A549 (cell line): ENCODE results near the gene OSBPL2. TPM values are rescaled to one million over a fixed set of nuclear protein-coding genes. Genes with fewer than 3 reads are reported as not detected.

Experiments
- ATAC-seq, 2 experiments: fragments of 200-7000 bp in 1 of 2; fragments of >200 bp in 1 of 2; cut with Nextera tagmentation in 1 of 2; cut with Tn5 transposase in 1 of 2; 3 replicates each; pipeline versions ENCODE4 v1.8.0 to v1.9.1; 2018 to 2020; ENCODE audit warnings: mild to moderate bottlenecking in 1 of 2, moderate library complexity in 1 of 2
- CTCF ChIA-PET: fragments of 300-600 bp; sonication (Branson Sonifier 250); formaldehyde crosslinking; extraction: SDS; loops from one replicate; lab custom pipeline; 2021; ENCODE audit warnings: antibody characterized with exemption, inconsistent platforms; lab: Yijun Ruan, JAX
- POLR2A ChIA-PET: fragments of 350-600 bp; formaldehyde crosslinking; extraction: SDS; loops from one replicate; lab custom pipeline; 2021; ENCODE audit warnings: antibody characterized with exemption, inconsistent platforms; lab: Yijun Ruan, JAX
- DNase-seq, 2 experiments: peaks; one replicate each; pipeline versions ENCODE4 v3.0.0 to v3.0.0-alpha.2; 2011 to 2016; ENCODE audit warnings: low read depth in 1 of 2, low spot score in 1 of 2
- FAIRE-seq: peaks from 2 replicates; lab custom pipeline; 2011; peaks lifted over from hg19 to GRCh38; lab: Jason Lieb, UNC
- H3K27ac ChIP-seq, 2 experiments: fragments of >200 bp; sonication (Bioruptor Twin); formaldehyde crosslinking; 3 replicates each; pipeline ENCODE4 v1.5.1; 2016 to 2017
- H3K4me1 ChIP-seq: fragments of >200 bp; sonication (Bioruptor Twin); formaldehyde crosslinking; 3 replicates; pipeline ENCODE4 v1.6.1; 2016
- H3K4me2 ChIP-seq: fragments of >200 bp; sonication (Bioruptor Twin); formaldehyde crosslinking; 3 replicates; pipeline ENCODE4 v1.6.1; 2016
- H3K4me3 ChIP-seq: fragments of >200 bp; sonication (Bioruptor Twin); formaldehyde crosslinking; 3 replicates; pipeline ENCODE4 v1.5.1; 2016
- H3K9me3 ChIP-seq: fragments of >200 bp; sonication (Bioruptor Twin); formaldehyde crosslinking; 3 replicates; pipeline ENCODE4 v1.6.1; 2016
- BCL3 ChIP-seq: fragments of >200 bp; sonication (Bioruptor Twin); formaldehyde crosslinking; IDR thresholded peaks from 3 replicates; pipeline ENCODE4 v1.6.1; 2016
- CBX2 ChIP-seq: fragments of 200-600 bp; sonication (generic); IDR thresholded peaks from 2 replicates; pipeline ENCODE4 v1.6.1; 2016; ENCODE audit warnings: low read depth, mild to moderate bottlenecking, borderline replicate concordance
- CTCF ChIP-seq: fragments of >200 bp; sonication (Bioruptor Twin); formaldehyde crosslinking; IDR thresholded peaks from 3 replicates; pipeline ENCODE4 v1.5.1; 2016
- E2F6 ChIP-seq: IDR thresholded peaks from 2 replicates; pipeline ENCODE4 v1.6.1; 2012; ENCODE audit warnings: low read depth, borderline replicate concordance
- EP300 ChIP-seq, 2 experiments: fragments of >200 bp; sonication (Bioruptor Twin); formaldehyde crosslinking; IDR thresholded peaks; 2 replicates in 1 of 2; 3 replicates in 1 of 2; pipeline ENCODE4 v1.6.1; 2016 to 2017
- KDM1A ChIP-seq: fragments of 200-600 bp; sonication (generic); IDR thresholded peaks from 2 replicates; pipeline ENCODE4 v1.6.1; 2016; ENCODE audit warnings: low read depth, mild to moderate bottlenecking
- MAFK ChIP-seq: fragments of 450-650 bp; IDR thresholded peaks from 2 replicates; pipeline ENCODE4 v1.6.1; 2014; ENCODE audit not compliant: partially characterized antibody
- MAZ ChIP-seq: fragments of 150-350 bp; IDR thresholded peaks from 2 replicates; pipeline ENCODE4 v1.6.1; 2014; ENCODE audit warnings: antibody characterized with exemption, low read depth, low read length, borderline replicate concordance
- MYC ChIP-seq: IDR thresholded peaks from 2 replicates; pipeline ENCODE4 v1.6.1; 2012; ENCODE audit warnings: mild to moderate bottlenecking, inconsistent platforms, low read length, improper control_type of control experiment, borderline replicate concordance
- NFE2L2 ChIP-seq: fragments of 150-350 bp; conservative IDR thresholded peaks from 2 replicates; pipeline ENCODE4 v1.6.1; 2014; ENCODE audit warnings: low read length
- NR3C1 ChIP-seq: fragments of >200 bp; sonication (Bioruptor Twin); formaldehyde crosslinking; IDR thresholded peaks from 3 replicates; pipeline ENCODE4 v1.6.1; 2017
- POLR2A ChIP-seq: IDR thresholded peaks from 2 replicates; pipeline ENCODE4 v1.6.1; 2012; ENCODE audit warnings: mild to moderate bottlenecking, low read length
- POLR2AphosphoS2 ChIP-seq: conservative IDR thresholded peaks from 2 replicates; pipeline ENCODE4 v1.6.1; 2012; ENCODE audit warnings: low read length, improper control_type of control experiment, inconsistent platforms
- RARB ChIP-seq: fragments of 250-450 bp; sonication (Bioruptor Pico); IDR thresholded peaks from 2 replicates; pipeline ENCODE4 v1.8.0; 2021; ENCODE audit warnings: mild to moderate bottlenecking, moderate library complexity
- REST ChIP-seq: fragments of 200-600 bp; sonication (generic); IDR thresholded peaks from 2 replicates; pipeline ENCODE4 v1.6.1; 2016; ENCODE audit warnings: antibody characterized with exemption, mild to moderate bottlenecking, moderate library complexity
- TFCP2L1 ChIP-seq: fragments of 250-450 bp; sonication (Bioruptor Pico); IDR thresholded peaks from 2 replicates; pipeline ENCODE4 v1.5.0; 2021; ENCODE audit warnings: mild to moderate bottlenecking
- ZC3H11A ChIP-seq: fragments of 450-650 bp; IDR thresholded peaks from 2 replicates; pipeline ENCODE4 v1.6.1; 2014; ENCODE audit warnings: antibody characterized with exemption, mild to moderate bottlenecking
- ZNF302 ChIP-seq: fragments of 250-450 bp; sonication (Bioruptor Pico); IDR thresholded peaks from 2 replicates; pipeline ENCODE4 v1.9.0; 2021; ENCODE audit warnings: inconsistent platforms, mild to moderate bottlenecking, moderate library complexity
- WGBS: methylation state at CpG from one replicate; pipeline ENCODE4 v1.1.6; 2017; ENCODE audit errors: missing lambda C conversion rate; 5-methylcytosine and 5-hydroxymethylcytosine counted together
- polyA plus RNA-seq, 4 experiments: library from polyadenylated mRNA; depleted of rRNA in 3 of 4; stranded (reverse); fragments of >200 nt; fragmentation: RNase III in 1 of 4; extraction: RNeasy Plus Mini Kit Qiagen cat#74134 plus additional on column Dnase treatment in 1 of 4; gene quantifications; 2 replicates in 3 of 4; 3 replicates in 1 of 4; pipeline ENCODE4 v1.2.3, GENCODE V29; 2011 to 2017

The OSBPL2 gene
- polyA plus RNA-seq, 2 of the 4 experiments (the other 2 are of a cell fraction) = 14.6 to 14.8 TPM

GRCh38 chr20:62198931-62199330 lies 39.4 kb upstream of the OSBPL2 start:
- FAIRE-seq (no peak), ATAC-seq (no peak), DNase-seq (no peak)
- Histone ChIP-seq H3K4me3 (no peak overlapping the region), H3K4me2 (no peak overlapping the region), H3K27ac (no peak overlapping the region), H3K4me1 (no peaks in the 10 kb centered on the region), H3K9me3 (no peaks in the 10 kb centered on the region)
- POLR2A ChIA-PET = no interaction called here
- 99% methylated on average over 18 of the region's 18 CpGs for WGBS
- CTCF ChIA-PET = interaction anchor here (0.6 to 2.1 kb wide), 3 partner anchors 11 to 12 kb away, joined by 3 to 6 read pairs (median 3); no protein-coding TSS in a partner anchor
- TF ChIP-seq MYC (no peak), POLR2AphosphoS2 (no peak), CBX2 (no peak), BCL3 (no peak), MAFK (no peak), E2F6 (no peak), MAZ (no peak), ZC3H11A (no peak), ZNF302 (CRISPR knock-in tag) (no peak), EP300 (IDR thresholded peaks at IDR 0.05) (no peak), NR3C1 (no peak), KDM1A (no peak), TFCP2L1 (no peak), REST (no peak), CTCF (no peak), RARB (no peak)
- TF ChIP-seq, all 56 proteins: peak for 0

GRCh38 chr20:62200491-62201172 lies 37.7 kb upstream of the OSBPL2 start:
- H3K4me3 ChIP-seq = no peak overlapping the region
- WGBS = 96% methylated on average over 38 of the region's 38 CpGs
- H3K27ac ChIP-seq = no peak overlapping the region
- no peaks in the 10 kb centered on the region for H3K4me1 ChIP-seq
- FAIRE-seq (no peak), ATAC-seq (no peak), DNase-seq (no peak)
- ChIA-PET CTCF (no interaction called here), POLR2A (no interaction called here)
- H3K9me3 ChIP-seq = no peaks in the 10 kb centered on the region
- TF ChIP-seq NFE2L2 = no peak
- 0 out of 2 replicates have a peak, but pooled peaks have one; percentile 13 for TF ChIP-seq POLR2A
- H3K4me2 ChIP-seq = no peak overlapping the region
